Lower leg skin (tissue), 4 donors: Measurements from ENCODE around the gene PDX1. TPM values are rescaled to one million over a fixed set of nuclear protein-coding genes. Genes with fewer than 3 reads are reported as not detected.
"Not testable (repeated sequence)": the region's sequence is repeated elsewhere in the genome, so short reads cannot be mapped to it uniquely, and the experiment has no call there.

Experiments
- DNase-seq, 2 donors: peaks; one replicate each; pipeline ENCODE4 v3.0.0-alpha.2; 2019; ENCODE audit warnings: low spot score in 2 of 2
- H3K4me3 ChIP-seq: fragments of 200-600 bp; sonication (generic); 2 replicates; pipeline ENCODE4 v1.5.1; 2017; ENCODE audit warnings: mild to moderate bottlenecking, low read depth; ENCODE audit not compliant: poor library complexity, severe bottlenecking
- POLR2A ChIP-seq, 2 donors: fragments of 450-650 bp; IDR thresholded peaks; one replicate each; pipeline ENCODE4 v1.6.1; 2016 to 2017; ENCODE audit warnings: antibody characterized with exemption in 2 of 2, mild to moderate bottlenecking in 1 of 2, moderate library complexity in 1 of 2
- WGBS, 2 donors: methylation state at CpG; one replicate each; pipeline ENCODE4 v1.1.5; 2018; 5-methylcytosine and 5-hydroxymethylcytosine counted together
- intact Hi-C: fragments of 100-400 bp; cut with DNase I; formaldehyde crosslinking; loops from one replicate; pipeline ENCODE4 v1.15.0; 2023; ENCODE audit warnings: low total_unique reads
- total RNA-seq, 4 donors: library from RNA; depleted of rRNA; stranded (reverse); fragments of >200 nt; gene quantifications; one replicate each; pipeline ENCODE4 v1.1.0, GENCODE V29; 2016
- TF ChIP-seq, protein P1 (sequence below), 3 donors: fragments of 450-650 bp; IDR thresholded peaks; one replicate each; pipeline ENCODE4 v1.5.1; 2016; ENCODE audit warnings: antibody characterized with exemption in 3 of 3, mild to moderate bottlenecking in 3 of 3, moderate library complexity in 2 of 3

PDX1 gene
- total RNA-seq, 4 donors from 2014 or later = not detected

DNA sequence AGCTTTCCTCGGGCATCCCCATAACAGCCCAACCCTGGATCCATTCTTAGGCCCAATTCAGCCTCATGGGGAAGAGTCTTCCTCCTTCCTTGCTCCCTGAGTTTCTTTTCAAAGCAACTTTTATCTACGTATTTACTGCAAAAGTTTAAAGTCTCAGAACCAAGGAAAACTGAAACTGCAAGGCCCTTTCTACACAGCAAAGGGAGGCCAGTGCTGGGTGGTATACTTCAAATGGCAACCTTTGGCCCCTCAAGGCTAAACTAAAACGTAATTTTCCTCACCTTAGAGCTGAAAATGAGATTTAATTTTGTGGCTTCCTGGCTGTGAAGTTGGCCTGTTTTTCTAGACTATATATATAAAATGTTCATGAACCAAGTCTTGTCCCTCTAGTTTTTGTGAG lies 43.7 kb downstream of the PDX1 start:
- H3K4me3 ChIP-seq = no peak overlapping the region
- no peak for DNase-seq
- TF ChIP-seq POLR2A (IDR thresholded peaks at IDR 0.05) = no peak
- TF ChIP-seq, protein P1, sequence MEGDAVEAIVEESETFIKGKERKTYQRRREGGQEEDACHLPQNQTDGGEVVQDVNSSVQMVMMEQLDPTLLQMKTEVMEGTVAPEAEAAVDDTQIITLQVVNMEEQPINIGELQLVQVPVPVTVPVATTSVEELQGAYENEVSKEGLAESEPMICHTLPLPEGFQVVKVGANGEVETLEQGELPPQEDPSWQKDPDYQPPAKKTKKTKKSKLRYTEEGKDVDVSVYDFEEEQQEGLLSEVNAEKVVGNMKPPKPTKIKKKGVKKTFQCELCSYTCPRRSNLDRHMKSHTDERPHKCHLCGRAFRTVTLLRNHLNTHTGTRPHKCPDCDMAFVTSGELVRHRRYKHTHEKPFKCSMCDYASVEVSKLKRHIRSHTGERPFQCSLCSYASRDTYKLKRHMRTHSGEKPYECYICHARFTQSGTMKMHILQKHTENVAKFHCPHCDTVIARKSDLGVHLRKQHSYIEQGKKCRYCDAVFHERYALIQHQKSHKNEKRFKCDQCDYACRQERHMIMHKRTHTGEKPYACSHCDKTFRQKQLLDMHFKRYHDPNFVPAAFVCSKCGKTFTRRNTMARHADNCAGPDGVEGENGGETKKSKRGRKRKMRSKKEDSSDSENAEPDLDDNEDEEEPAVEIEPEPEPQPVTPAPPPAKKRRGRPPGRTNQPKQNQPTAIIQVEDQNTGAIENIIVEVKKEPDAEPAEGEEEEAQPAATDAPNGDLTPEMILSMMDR (IDR thresholded peaks at IDR 0.05) = no peak
- WGBS, 2 donors = 72 to 73% methylated on average over 3 of the region's 3 CpGs
- intact Hi-C loops = loop anchor here (10.0 kb wide), 1 partner anchor 1291 kb away; no protein-coding TSS in a partner anchor

DNA sequence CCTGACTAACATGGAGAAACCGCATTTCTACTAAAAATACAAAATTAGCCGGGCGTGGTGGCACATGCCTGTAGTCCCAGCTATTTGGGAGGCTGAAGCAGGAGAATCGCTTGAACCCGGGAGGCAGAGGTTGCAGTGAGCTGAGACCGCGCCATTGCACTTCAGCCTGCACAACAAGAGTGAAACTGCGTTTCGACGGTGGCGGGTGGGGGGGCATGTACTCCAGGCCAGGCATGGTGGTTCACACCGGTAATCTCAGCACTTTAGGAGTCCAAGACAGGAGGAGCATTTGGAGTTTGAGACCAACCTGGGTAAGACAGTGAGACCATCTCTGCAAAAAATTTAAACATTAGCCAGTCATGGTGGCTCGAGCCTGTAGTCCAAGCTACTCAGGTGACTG lies 44.4 kb downstream of the PDX1 start:
- DNase-seq = peak in 1 of 2 donors; percentile 68
- H3K4me3 ChIP-seq = not testable (repeated sequence)
- intact Hi-C loops = loop anchor here (10.0 kb wide), 1 partner anchor 1291 kb away; no protein-coding TSS in a partner anchor
- WGBS, 2 donors = 70% methylated on average over 11 to 13 of the region's 13 CpGs

DNA sequence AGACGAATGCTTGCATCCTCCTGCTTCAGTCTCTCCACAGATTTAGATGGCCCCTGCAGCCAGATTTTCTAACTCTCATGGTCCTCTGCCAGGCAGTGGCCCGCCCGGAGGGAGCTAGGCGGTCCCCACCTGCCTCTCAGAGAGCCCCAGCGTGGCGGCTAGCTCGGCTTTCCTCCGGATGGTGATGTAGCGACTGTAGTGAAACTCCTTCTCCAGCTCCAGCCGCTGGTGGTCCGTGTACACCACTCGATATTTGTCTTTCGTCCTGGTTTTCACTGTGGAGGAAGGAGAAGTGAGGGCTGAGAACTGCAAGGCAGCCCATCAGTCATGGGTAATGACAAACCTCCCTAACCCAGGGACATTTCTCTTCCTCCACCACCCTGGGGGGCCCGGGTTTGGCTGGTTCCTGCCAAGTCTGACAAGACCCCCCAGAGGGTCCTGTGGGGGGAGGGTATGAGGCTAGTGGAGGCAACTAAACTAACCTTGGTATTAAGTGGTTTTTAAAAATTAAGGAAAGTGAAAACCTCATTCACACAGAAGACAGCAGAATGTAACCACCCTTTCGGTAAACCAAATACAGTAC lies 45.0 kb downstream of the PDX1 start:
- no peak overlapping the region for H3K4me3 ChIP-seq
- WGBS, 2 donors = 34 to 46% methylated on average over 15 of the region's 15 CpGs
- intact Hi-C loops = loop anchor here (10.0 kb wide), 1 partner anchor 1290 kb away; no protein-coding TSS in a partner anchor
- peak in 1 of 2 donors; percentile 66 for DNase-seq
- TF ChIP-seq, protein P1 (IDR thresholded peaks at IDR 0.05) = no peak
- TF ChIP-seq POLR2A (IDR thresholded peaks at IDR 0.05) = no peak

DNA sequence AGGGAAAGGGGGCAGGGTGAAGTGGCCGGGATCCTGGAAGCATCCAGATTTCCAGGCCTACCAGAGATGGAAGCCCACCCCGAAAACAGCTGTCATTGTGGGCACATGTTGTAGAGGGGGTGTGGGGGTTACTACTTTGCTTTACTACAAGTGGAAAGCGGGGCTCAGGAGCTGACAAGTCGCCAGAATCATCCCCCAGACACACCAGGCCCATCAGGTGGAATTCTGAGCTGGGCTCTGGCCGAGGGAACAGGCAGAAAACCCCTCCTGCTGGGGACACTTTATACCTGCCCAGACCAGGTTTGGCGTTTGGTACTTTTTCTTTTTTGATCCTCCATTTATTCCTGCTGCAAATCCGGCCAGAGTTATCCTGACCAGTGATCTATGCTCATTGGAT lies 45.5 kb downstream of the PDX1 start:
- WGBS, 2 donors = 64 to 81% methylated on average over 7 of the region's 7 CpGs
- no peak overlapping the region for H3K4me3 ChIP-seq
- intact Hi-C loops = loop anchor here (10.0 kb wide), 1 partner anchor 1289 kb away; no protein-coding TSS in a partner anchor
- TF ChIP-seq POLR2A (IDR thresholded peaks at IDR 0.05) = no peak
- TF ChIP-seq, protein P1 (IDR thresholded peaks at IDR 0.05) = no peak
- peak in 1 of 2 donors; percentile 62 for DNase-seq

DNA sequence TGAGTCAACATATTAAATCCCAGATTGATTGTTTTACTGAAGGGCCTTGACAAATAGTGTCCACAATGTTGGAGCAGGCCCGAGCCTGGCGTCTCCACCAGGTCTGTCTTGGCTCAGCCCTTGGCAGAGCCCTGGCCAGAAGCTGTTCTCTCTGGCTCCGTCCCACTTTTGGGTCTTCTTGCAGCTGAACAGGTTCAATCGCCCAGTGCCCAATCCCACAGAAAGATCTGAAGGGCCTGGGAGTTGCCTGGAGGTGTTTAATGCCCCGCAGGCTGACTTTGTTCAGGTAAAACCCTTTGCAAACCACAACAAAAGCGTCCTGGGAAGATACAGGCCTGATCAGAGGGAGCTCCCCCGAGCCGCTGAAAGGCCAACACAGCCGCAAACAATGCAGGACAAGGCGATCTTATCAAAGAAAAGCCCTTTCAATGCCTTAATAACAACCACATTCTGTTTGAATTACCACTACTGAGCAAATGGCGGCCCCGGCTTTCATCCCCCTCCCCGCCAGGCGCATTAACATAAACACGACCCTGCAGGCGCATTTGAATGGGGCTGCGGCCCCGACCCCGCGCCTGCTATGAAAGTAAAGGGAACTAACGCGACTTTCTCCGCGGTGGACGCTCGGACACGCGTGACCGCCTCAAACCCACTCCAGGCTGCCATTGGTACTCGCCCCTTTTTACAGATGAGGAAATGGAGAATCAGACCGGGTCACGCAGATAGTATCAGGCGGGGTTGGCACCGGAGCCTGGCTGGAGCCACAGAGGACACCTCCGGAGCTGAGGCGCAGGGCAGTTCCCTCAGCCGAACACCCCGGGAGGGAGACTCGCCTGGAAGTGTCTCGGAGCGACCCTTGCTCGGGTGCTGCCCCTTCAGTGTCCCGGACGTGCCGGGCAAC lies 46.2 kb downstream of the PDX1 start:
- H3K4me3 ChIP-seq = no peak overlapping the region
- DNase-seq = peak in 1 of 2 donors; percentile 67
- intact Hi-C loops = loop anchor here (10.0 kb wide), 1 partner anchor 1289 kb away; no protein-coding TSS in a partner anchor
- 15 to 22% methylated on average over 26 to 42 of the region's 45 CpGs for WGBS, 2 donors
- no peak for TF ChIP-seq POLR2A (IDR thresholded peaks at IDR 0.05)
- TF ChIP-seq, protein P1 (IDR thresholded peaks at IDR 0.05) = no peak

DNA sequence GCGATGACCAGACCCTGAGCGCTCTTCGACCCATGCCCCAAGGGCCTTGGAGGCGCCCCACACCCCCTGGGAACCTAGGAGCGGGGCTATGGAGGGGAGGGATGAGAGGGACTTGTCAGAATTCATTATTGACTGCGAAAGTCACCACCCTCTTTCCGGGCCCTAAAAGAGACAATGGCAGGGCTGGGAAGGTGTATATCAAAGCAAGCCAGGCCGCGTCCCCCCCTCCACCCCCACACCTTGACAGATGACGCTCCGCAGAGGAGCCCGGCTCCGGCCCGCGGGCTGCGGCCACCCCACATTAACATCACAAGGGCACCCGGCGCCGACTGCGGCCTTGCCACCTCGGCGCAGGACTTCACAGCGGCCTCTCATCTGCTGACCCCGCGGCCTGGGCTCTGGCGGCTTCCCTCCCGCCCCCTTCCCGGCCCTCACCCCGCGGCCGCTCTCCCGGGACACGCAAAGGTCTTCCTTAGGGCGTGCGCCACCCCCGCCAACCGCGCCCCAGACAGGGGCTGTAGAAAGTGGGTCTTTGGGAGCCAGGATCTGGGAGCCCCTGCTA lies 46.9 kb downstream of the PDX1 start:
- intact Hi-C loops = loop anchor here (10.0 kb wide), 1 partner anchor 1288 kb away; no protein-coding TSS in a partner anchor
- H3K4me3 ChIP-seq = no peak overlapping the region
- peak in 1 of 2 donors; percentile 77 for DNase-seq
- no peak for TF ChIP-seq POLR2A (IDR thresholded peaks at IDR 0.05)
- WGBS, 2 donors = 2 to 19% methylated on average over 4 to 26 of the region's 38 CpGs
